Ovary (tissue), 9 donors: ENCODE measurements around the gene ATP2B2. TPM values are rescaled to one million over a fixed set of nuclear protein-coding genes. Genes with fewer than 3 reads are reported as not detected.

Experiments used
- DNase-seq, 5 donors: peaks; one replicate each; pipeline ENCODE4 v3.0.0-alpha.2; 2019 to 2020
- H3K27ac ChIP-seq, 2 donors: fragments of 200-600 bp; one replicate each; pipeline versions ENCODE4 v1.5.1 to v1.8.0; 2019 to 2022
- H3K27me3 ChIP-seq: fragments of 200-600 bp; one replicate; pipeline ENCODE4 v1.8.0; 2022
- H3K36me3 ChIP-seq: fragments of 200-600 bp; sonication (generic); one replicate; pipeline ENCODE4 v1.5.1; 2019
- H3K4me1 ChIP-seq: one replicate; pipeline ENCODE4 v1.8.1; 2013; ENCODE audit warnings: mild to moderate bottlenecking, moderate library complexity; ENCODE audit not compliant: insufficient read depth
- H3K4me3 ChIP-seq: fragments of 200-600 bp; sonication (generic); one replicate; pipeline ENCODE4 v1.5.1; 2017
- H3K9me3 ChIP-seq, 2 donors: fragments of 200-600 bp in 1 of 2; sonication (generic) in 1 of 2; one replicate each; pipeline versions ENCODE4 v1.5.1 to v1.8.1; 2013 to 2019; ENCODE audit warnings: mild to moderate bottlenecking in 1 of 2, moderate library complexity in 1 of 2
- CTCF ChIP-seq, 3 donors: fragments of 450-650 bp in 2 of 3; fragments of 200-600 bp in 1 of 3; IDR thresholded peaks; one replicate each; pipeline versions ENCODE4 v1.5.1 to v1.8.0; 2016 to 2022; ENCODE audit warnings: antibody characterized with exemption in 3 of 3, mild to moderate bottlenecking in 1 of 3
- EP300 ChIP-seq: sonication (generic); formaldehyde crosslinking; IDR thresholded peaks from one replicate; pipeline ENCODE4 v1.6.1; 2017; ENCODE audit warnings: antibody characterized with exemption
- POLR2A ChIP-seq: fragments of 450-650 bp; IDR thresholded peaks from one replicate; pipeline ENCODE4 v1.6.1; 2017; ENCODE audit warnings: antibody characterized with exemption, mild to moderate bottlenecking, moderate library complexity
- WGBS, 3 donors: extraction: QIAGEN DNeasy Blood & Tissue Kit in 1 of 3; methylation state at CpG; one replicate each; pipeline versions ENCODE4 v1.1.5 to v1.1.7; 2013 to 2017; 5-methylcytosine and 5-hydroxymethylcytosine counted together
- intact Hi-C, 4 donors: fragments of 100-400 bp; cut with DNase I; formaldehyde crosslinking; loops; one replicate each; pipeline versions ENCODE4 v1.11.0 to v1.15.1; 2022 to 2023
- polyA plus RNA-seq, 2 donors: library from polyadenylated mRNA; stranded (reverse); fragments of 200-250 nt in 1 of 2; fragments of 350-450 nt in 1 of 2; fragmentation: Illumina TruSeq in 1 of 2; extraction: RNeasy Lipid Tissue Mini Kit (QIAGEN cat#74804) in 1 of 2; gene quantifications; one replicate each; pipeline ENCODE4 v1.2.3, GENCODE V29; 2013 to 2014
- total RNA-seq, 7 donors: library from RNA; depleted of rRNA in 2 of 7; stranded (reverse); fragments of >200 nt in 2 of 7; fragmentation: NEBNext Ultra II Directional in 3 of 7; extraction: Animal tissue kit (Norgen Biotek cat#: 25700) in 3 of 7; gene quantifications; one replicate each; pipeline versions ENCODE4 v1.1.0 to v1.2.4, GENCODE V29; 2016 to 2023
- donor health status: DM: no; HTN: no; CAD: no; lungs with moderate emphysema.
- donor health status: DM: no; HTN: no; CAD: no.
- donor health status: Bipolar disorder and iron deficiency.
- donor health status: DM: yes; HTN: yes; CAD: no.
- donor health status: DM: no; HTN: no; CAD: no.
- donor health status: DM: yes; HTN: yes; CAD: no.

Gene ATP2B2
- total and polyA plus RNA-seq, 9 donors = 0.05 to 11.6 (median 0.52) TPM; not detected in 2

GRCh38 chr3:10549617-10550230 lies 44.3 kb upstream of the ATP2B2 start:
- Histone ChIP-seq H3K27ac (no peak overlapping the region), H3K36me3 (no peaks in the 10 kb centered on the region), H3K4me1 (no peaks in the 10 kb centered on the region), H3K9me3 (no peaks in the 10 kb centered on the region), H3K27me3 (no peaks in the 10 kb centered on the region), H3K4me3 (no peak overlapping the region)
- DNase-seq = no peak
- TF ChIP-seq EP300 (no peak), POLR2A (no peak), CTCF (IDR thresholded peaks at IDR 0.05) (no peak)
- intact Hi-C loops = no loop called here
- 62 to 77% (median 70%) methylated on average over 2 of the region's 2 CpGs for WGBS, 3 donors

- Histone ChIP-seq H3K9me3 (no peaks in the 10 kb centered on the region), H3K27me3 (no peaks in the 10 kb centered on the region), H3K27ac (no peak overlapping the region), H3K36me3 (no peaks in the 10 kb centered on the region), H3K4me1 (no peaks in the 10 kb centered on the region), H3K4me3 (no peak overlapping the region)
- intact Hi-C loops = no loop called here
- no peak for DNase-seq
- TF ChIP-seq POLR2A = no peak
- no peak for TF ChIP-seq EP300
- no peak for TF ChIP-seq CTCF (IDR thresholded peaks at IDR 0.05)
These were observed 43.6 kb upstream of the ATP2B2 start for GRCh38 chr3:10548992-10549391.

GRCh38 chr3:10547841-10548783 lies 42.7 kb upstream of the ATP2B2 start:
- Histone ChIP-seq H3K36me3 (no peaks in the 10 kb centered on the region), H3K4me1 (no peaks in the 10 kb centered on the region), H3K27me3 (no peaks in the 10 kb centered on the region), H3K4me3 (no peak overlapping the region), H3K27ac (no peak overlapping the region), H3K9me3 (no peaks in the 10 kb centered on the region)
- no peak for DNase-seq
- 53 to 72% (median 54%) methylated on average over 6 of the region's 6 CpGs for WGBS, 3 donors
- no peak for TF ChIP-seq CTCF (IDR thresholded peaks at IDR 0.05)
- TF ChIP-seq EP300 = no peak
- TF ChIP-seq POLR2A = no peak
- intact Hi-C loops = no loop called here

GRCh38 chr3:10547413-10547812 lies 42.0 kb upstream of the ATP2B2 start:
- Histone ChIP-seq H3K4me3 (no peak overlapping the region), H3K36me3 (no peaks in the 10 kb centered on the region), H3K4me1 (no peaks in the 10 kb centered on the region), H3K27me3 (no peaks in the 10 kb centered on the region), H3K9me3 (no peaks in the 10 kb centered on the region), H3K27ac (no peak overlapping the region)
- no peak for DNase-seq
- TF ChIP-seq EP300 (no peak), CTCF (IDR thresholded peaks at IDR 0.05) (no peak), POLR2A (no peak)
- intact Hi-C loops = no loop called here
- WGBS, 3 donors = 82 to 85% (median 84%) methylated on average over 7 of the region's 7 CpGs
